OCI-LY7 (cell line): ENCODE results near the gene DKK3.

ENCODE experiments used
- CTCF ChIP-seq: fragments of 200-600 bp; sonication (generic); conservative IDR thresholded peaks from 2 replicates; pipeline ENCODE4 v1.5.1; 2014; ENCODE audit warnings: mild to moderate bottlenecking, antibody characterized with exemption, low read length, moderate library complexity, mixed read lengths
- EZH2phosphoT487 ChIP-seq: fragments of 200-600 bp; sonication (generic); IDR thresholded peaks from 2 replicates; pipeline ENCODE4 v1.6.1; 2018; ENCODE audit warnings: low read depth, borderline replicate concordance, mild to moderate bottlenecking, mixed run types, antibody characterized with exemption, low read length, moderate library complexity, mixed read lengths

- TF ChIP-seq CTCF (no peak), EZH2phosphoT487 (no peak)
Observed at GRCh38 chr11:12042215-12042676, 33.8 kb upstream of the DKK3 start.
